Ramos (cell line): ENCODE results near the gene ELMO3.

Experiments used
- in situ Hi-C: fragments of 300-500 bp; cut with MboI; formaldehyde crosslinking; loops from one replicate; pipeline ENCODE4 v1.14.3; 2022; ENCODE audit warnings: low sequenced_read_pairs; ENCODE audit not compliant: unreplicated experiment

The ELMO3 gene

GRCh38 chr16:67193536-67193935, 5.4 kb upstream of the ELMO3 start:
- in situ Hi-C loops = no loop called here

- in situ Hi-C loops = no loop called here
Measured at GRCh38 chr16:67194260-67194659, 4.7 kb upstream of the ELMO3 start.

- in situ Hi-C loops = no loop called here
Measured at GRCh38 chr16:67195676-67196075, 3.3 kb upstream of the ELMO3 start.

GRCh38 chr16:67196881-67197280, 2.0 kb upstream of the ELMO3 start:
- in situ Hi-C loops = no loop called here

GRCh38 chr16:67197704-67198103, 1.2 kb upstream of the ELMO3 start:
- in situ Hi-C loops = no loop called here

GRCh38 chr16:67198238-67198734, 645 bp upstream of the ELMO3 start:
- in situ Hi-C loops = no loop called here

- in situ Hi-C loops = no loop called here
Measured at GRCh38 chr16:67199808-67200198, 872 bp downstream of the ELMO3 start.

GRCh38 chr16:67200491-67200890, 1.6 kb downstream of the ELMO3 start:
- in situ Hi-C loops = no loop called here

GRCh38 chr16:67201411-67202345, 2.7 kb downstream of the ELMO3 start:
- in situ Hi-C loops = no loop called here

- in situ Hi-C loops = no loop called here
Measured at GRCh38 chr16:67202426-67202825, 3.5 kb downstream of the ELMO3 start.

- in situ Hi-C loops = no loop called here
Measured at GRCh38 chr16:67202956-67203493, 4.1 kb downstream of the ELMO3 start.

GRCh38 chr16:67204076-67204475, 5.1 kb downstream of the ELMO3 start:
- in situ Hi-C loops = no loop called here

GRCh38 chr16:67206129-67206837, 7.4 kb downstream of the ELMO3 start:
- in situ Hi-C loops = no loop called here

- in situ Hi-C loops = no loop called here
Measured at GRCh38 chr16:67206838-67207248, 7.9 kb downstream of the ELMO3 start.

- in situ Hi-C loops = no loop called here
Measured at GRCh38 chr16:67207249-67208091, 8.5 kb downstream of the ELMO3 start.

GRCh38 chr16:67208154-67208896, 9.4 kb downstream of the ELMO3 start:
- in situ Hi-C loops = no loop called here

GRCh38 chr16:67209565-67209964, 10.6 kb downstream of the ELMO3 start:
- in situ Hi-C loops = no loop called here

- in situ Hi-C loops = no loop called here
Measured at GRCh38 chr16:67210069-67210937, 11.4 kb downstream of the ELMO3 start.
